ENCODE measurements around the gene GDPD4. TPM values are rescaled to one million over a fixed set of nuclear protein-coding genes. Genes with fewer than 3 reads are reported as not detected.

GDPD4 gene
- total RNA-seq, 4 donors from 2014 or later = not detected

DNA sequence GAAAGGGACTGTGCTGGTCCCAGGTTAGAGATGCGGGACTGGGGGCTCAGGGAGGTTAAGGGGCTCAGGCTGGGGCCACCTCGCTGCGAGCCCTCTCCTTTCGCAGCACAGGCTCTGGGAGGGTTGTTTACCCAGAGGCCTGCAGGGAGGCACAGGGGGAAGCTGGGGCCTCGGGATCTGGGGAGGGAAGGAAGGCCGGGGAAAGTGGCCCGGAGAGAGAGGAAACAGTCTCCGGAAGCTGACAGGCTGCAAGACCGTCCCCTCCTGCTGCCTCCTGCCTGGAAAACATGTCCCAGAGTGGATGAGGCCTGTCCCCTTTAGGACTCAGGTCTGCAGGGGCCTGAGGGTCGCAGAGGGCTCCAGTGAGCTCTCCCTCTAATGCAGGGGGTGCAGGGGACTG, 128.0 kb downstream of the GDPD4 start:
- TF ChIP-seq CTCF (IDR thresholded peaks at IDR 0.05) = no peak
- TF ChIP-seq POLR2A (IDR thresholded peaks at IDR 0.05) = no peak
- DNase-seq = no peak

GRCh38 chr11:77172666-77172982, 128.9 kb downstream of the GDPD4 start:
- Histone ChIP-seq H3K27me3 (no peaks in the 10 kb centered on the region), H3K36me3 (no peaks in the 10 kb centered on the region), H3K4me3 (no peak overlapping the region), H3K4me1 (no peaks in the 10 kb centered on the region), H3K9me3 (no peaks in the 10 kb centered on the region), H3K27ac (no peak overlapping the region)
- no peak for DNase-seq
- TF ChIP-seq CTCF (IDR thresholded peaks at IDR 0.05) = no peak
- TF ChIP-seq POLR2A (IDR thresholded peaks at IDR 0.05) = no peak

More for the DNA sequence above, 128.0 kb downstream of the GDPD4 start:
- H3K9me3 ChIP-seq = no peaks in the 10 kb centered on the region
- no peak overlapping the region for H3K27ac ChIP-seq
- H3K36me3 ChIP-seq = no peaks in the 10 kb centered on the region
- no peaks in the 10 kb centered on the region for H3K27me3 ChIP-seq
- H3K4me1 ChIP-seq = no peaks in the 10 kb centered on the region
- H3K4me3 ChIP-seq = no peak overlapping the region

DNA sequence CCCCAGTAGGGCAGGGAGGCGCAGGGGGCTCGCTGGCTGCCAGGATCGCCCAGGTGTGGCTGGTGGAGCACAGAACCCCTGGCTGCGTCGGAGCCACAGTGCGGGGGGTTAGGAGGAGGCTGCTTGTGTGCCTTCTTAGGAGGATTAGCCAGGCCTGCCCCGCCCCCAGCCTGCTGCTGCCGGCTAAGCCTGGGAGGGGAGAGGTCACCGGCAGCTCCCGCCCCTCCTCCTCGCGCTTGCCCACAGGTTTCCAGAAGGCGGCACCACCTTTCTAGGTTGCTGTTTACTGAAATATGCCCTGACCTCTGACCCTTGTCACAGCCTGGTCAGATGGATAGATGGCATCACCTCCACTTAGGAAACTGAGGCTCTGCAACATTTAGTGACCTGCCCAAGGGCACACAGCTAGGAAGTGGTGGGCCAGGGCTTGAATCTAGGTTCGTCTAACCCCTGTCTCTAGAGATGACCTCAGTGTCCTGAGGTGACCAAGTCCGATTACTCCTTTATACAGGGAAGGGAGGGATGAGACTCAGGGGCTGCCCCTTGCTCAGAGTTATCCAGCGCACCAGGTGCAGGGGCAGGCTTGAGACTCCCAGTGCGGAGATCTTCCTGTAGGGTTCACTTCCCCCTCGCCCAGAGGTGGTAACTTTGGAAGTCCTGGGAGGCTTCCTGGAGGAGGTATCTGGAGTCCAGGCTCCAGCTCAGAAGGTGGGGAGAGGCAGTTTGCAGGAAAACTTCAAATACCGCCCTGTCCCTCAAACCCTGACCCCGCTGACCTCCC, 129.4 kb downstream of the GDPD4 start:
- no peak overlapping the region for H3K27ac ChIP-seq
- no peak for DNase-seq
- H3K4me3 ChIP-seq = no peak overlapping the region
- H3K36me3 ChIP-seq = no peaks in the 10 kb centered on the region
- H3K27me3 ChIP-seq = no peaks in the 10 kb centered on the region
- no peaks in the 10 kb centered on the region for H3K4me1 ChIP-seq
- H3K9me3 ChIP-seq = no peaks in the 10 kb centered on the region
- TF ChIP-seq CTCF (IDR thresholded peaks at IDR 0.05) (no peak), POLR2A (IDR thresholded peaks at IDR 0.05) (no peak)

DNA sequence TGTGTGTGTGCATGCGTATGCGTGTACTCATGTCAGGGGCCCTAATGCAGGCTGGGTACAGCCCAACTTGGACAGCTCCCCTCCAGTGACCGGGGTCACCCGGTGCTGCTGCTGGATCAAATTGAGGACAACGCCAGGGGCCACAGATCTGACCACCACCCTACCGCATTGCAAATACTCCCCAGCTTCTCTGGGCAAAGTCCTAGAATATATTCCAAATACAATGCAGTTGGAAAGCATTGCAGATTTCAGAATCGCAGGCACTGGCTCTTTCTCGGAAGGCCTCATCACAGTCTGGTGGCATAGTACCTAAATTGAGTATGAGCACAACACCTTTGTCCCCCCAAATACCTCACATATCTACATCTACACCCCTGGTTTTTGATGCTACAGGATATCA, 130.2 kb downstream of the GDPD4 start:
- TF ChIP-seq CTCF (IDR thresholded peaks at IDR 0.05) (no peak), POLR2A (IDR thresholded peaks at IDR 0.05) (no peak)
- DNase-seq = no peak
- Histone ChIP-seq H3K27me3 (no peaks in the 10 kb centered on the region), H3K9me3 (no peaks in the 10 kb centered on the region), H3K4me1 (no peaks in the 10 kb centered on the region), H3K36me3 (no peaks in the 10 kb centered on the region), H3K4me3 (no peak overlapping the region), H3K27ac (no peak overlapping the region)

- TF ChIP-seq POLR2A (IDR thresholded peaks at IDR 0.05) (no peak), CTCF (IDR thresholded peaks at IDR 0.05) (no peak)
- no peak overlapping the region for H3K4me3 ChIP-seq
- H3K9me3 ChIP-seq = no peaks in the 10 kb centered on the region
- no peaks in the 10 kb centered on the region for H3K27me3 ChIP-seq
- H3K4me1 ChIP-seq = no peaks in the 10 kb centered on the region
- no peak for DNase-seq
- H3K36me3 ChIP-seq = no peaks in the 10 kb centered on the region
- no peak overlapping the region for H3K27ac ChIP-seq
Measured at GRCh38 chr11:77170107-77170506, 131.4 kb downstream of the GDPD4 start.

DNA sequence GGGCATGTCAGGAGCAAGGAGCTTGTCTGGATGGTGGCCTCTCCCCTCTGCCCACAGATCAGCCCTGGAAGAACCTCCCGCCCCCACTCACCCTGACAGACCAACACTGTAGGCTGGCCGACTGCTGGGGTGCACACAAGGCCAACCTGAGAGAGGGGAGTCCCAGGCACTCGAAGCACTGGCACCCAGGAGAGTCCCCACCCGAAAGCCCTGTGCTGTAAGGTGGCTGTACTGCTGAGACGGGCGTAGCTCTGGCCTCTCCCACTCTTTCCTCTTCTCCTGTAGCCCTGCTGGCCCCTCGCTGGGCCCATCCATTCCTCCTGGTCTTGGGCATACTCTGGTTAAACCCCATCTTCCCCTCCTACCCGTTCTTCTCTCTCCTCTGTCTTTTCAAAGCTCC, 133.7 kb downstream of the GDPD4 start:
- DNase-seq = no peak
- Histone ChIP-seq H3K36me3 (no peaks in the 10 kb centered on the region), H3K4me1 (no peaks in the 10 kb centered on the region)

More for the DNA sequence above, 133.7 kb downstream of the GDPD4 start:
- Histone ChIP-seq H3K27me3 (no peaks in the 10 kb centered on the region), H3K9me3 (no peaks in the 10 kb centered on the region), H3K27ac (no peak overlapping the region), H3K4me3 (no peak overlapping the region)
- no peak for TF ChIP-seq CTCF (IDR thresholded peaks at IDR 0.05)

Measured in Peyer's patch (tissue), 4 donors.